Effector memory CD8-positive, alpha-beta T cell (primary cell): Measurements from ENCODE around the gene TAF12.

Experiments used
- ATAC-seq: fragments of 150-1000 bp; cut with Tn5 transposase; replicated peaks from 2 replicates; pipeline ENCODE4 v1.10.0; 2021; ENCODE audit warnings: mild to moderate bottlenecking, moderate library complexity
- DNase-seq, 3 experiments: peaks; one replicate each; pipeline ENCODE4 v3.0.0; 2021
- H3K27ac Mint-ChIP-seq, 2 donors: one replicate each; pipeline ENCODE4 v1.8.0; 2022; ENCODE audit warnings: mild to moderate bottlenecking in 2 of 2, mixed read lengths in 2 of 2, moderate library complexity in 2 of 2
- H3K27me3 Mint-ChIP-seq, 2 donors: one replicate each; pipeline ENCODE4 v1.8.0; 2022; ENCODE audit warnings: mixed read lengths in 2 of 2
- H3K36me3 Mint-ChIP-seq: one replicate; pipeline ENCODE4 v1.8.0; 2022; ENCODE audit warnings: mild to moderate bottlenecking, moderate library complexity, mixed read lengths; ENCODE audit not compliant: insufficient read depth
- H3K4me1 Mint-ChIP-seq, 2 donors: one replicate each; pipeline ENCODE4 v1.8.0; 2022; ENCODE audit warnings: low read depth in 2 of 2, mixed read lengths in 2 of 2
- H3K4me3 Mint-ChIP-seq, 2 donors: one replicate each; pipeline ENCODE4 v1.8.0; 2022; ENCODE audit warnings: mild to moderate bottlenecking in 2 of 2, mixed read lengths in 2 of 2, moderate library complexity in 2 of 2
- H3K9me3 Mint-ChIP-seq, 2 donors: one replicate each; pipeline ENCODE4 v1.8.0; 2022; ENCODE audit warnings: mixed read lengths in 2 of 2

TAF12 gene

DNA sequence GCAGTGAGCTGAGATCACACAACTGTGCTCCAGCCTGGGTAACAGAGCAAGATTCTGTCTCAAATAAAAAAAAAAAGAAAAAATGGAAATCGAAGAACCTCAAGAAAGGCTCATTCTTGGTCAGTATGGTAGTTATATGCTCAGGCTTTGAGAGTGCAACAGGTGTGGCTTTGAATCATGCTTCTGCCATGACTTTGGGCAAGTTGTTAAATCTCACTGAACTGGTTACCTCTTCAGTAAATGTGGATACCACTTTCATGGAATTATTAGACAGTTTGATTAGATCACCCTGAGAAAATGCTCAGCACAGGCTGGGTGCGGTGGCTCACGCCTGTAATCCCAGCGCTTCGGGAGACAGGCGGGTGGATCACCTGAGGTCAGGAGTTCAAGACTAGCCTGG is 77.1 kb downstream of the TAF12 start:
- H3K4me1 Mint-ChIP-seq, result no peaks in the 10 kb centered on the region
- no peak overlapping the region for H3K27ac Mint-ChIP-seq
- H3K36me3 Mint-ChIP-seq, result peaks cover 94% of the 10 kb centered on the region
- ATAC-seq (no peak), DNase-seq (no peak)
- H3K9me3 Mint-ChIP-seq, result no peaks in the 10 kb centered on the region
- H3K4me3 Mint-ChIP-seq, result no peak overlapping the region
- H3K27me3 Mint-ChIP-seq, result no peaks in the 10 kb centered on the region

GRCh38 chr1:28565040-28565439 is 77.8 kb downstream of the TAF12 start:
- H3K27me3 Mint-ChIP-seq, result no peaks in the 10 kb centered on the region
- no peaks in the 10 kb centered on the region for H3K9me3 Mint-ChIP-seq
- DNase-seq (no peak), ATAC-seq (no peak)
- H3K4me1 Mint-ChIP-seq, result no peaks in the 10 kb centered on the region
- peak overlapping the region in 1 of 2 donors; percentile 20 for H3K27ac Mint-ChIP-seq
- H3K36me3 Mint-ChIP-seq, result peaks cover 96% of the 10 kb centered on the region
- H3K4me3 Mint-ChIP-seq, result no peak overlapping the region

GRCh38 chr1:28564310-28564709 is 78.6 kb downstream of the TAF12 start:
- H3K36me3 Mint-ChIP-seq, result peaks cover 96% of the 10 kb centered on the region
- H3K9me3 Mint-ChIP-seq, result no peaks in the 10 kb centered on the region
- no peaks in the 10 kb centered on the region for H3K27me3 Mint-ChIP-seq
- H3K4me3 Mint-ChIP-seq, result no peak overlapping the region
- H3K4me1 Mint-ChIP-seq, result no peaks in the 10 kb centered on the region
- DNase-seq, result no peak
- no peak for ATAC-seq
- no peak overlapping the region for H3K27ac Mint-ChIP-seq

DNA sequence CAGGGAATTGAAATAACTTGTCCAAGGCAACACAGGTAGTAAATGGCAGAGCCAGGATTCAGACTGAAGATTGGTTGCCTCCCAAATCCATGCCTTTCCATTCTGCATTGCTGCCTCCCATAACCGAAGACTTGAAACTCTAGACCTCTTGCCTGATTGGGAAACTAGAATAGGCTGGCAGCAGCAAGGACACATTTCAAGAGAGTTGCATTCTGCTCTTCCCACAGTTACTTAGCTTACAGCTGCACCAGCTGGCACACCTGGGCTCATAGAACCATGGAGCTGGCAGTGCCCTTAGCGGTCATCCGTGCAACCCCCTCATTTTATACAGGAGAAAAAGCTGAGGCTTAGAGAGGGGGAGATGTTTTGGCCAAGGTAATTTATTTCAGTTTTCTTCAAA is 82.0 kb downstream of the TAF12 start:
- Mint-ChIP-seq H3K36me3 (peaks cover 98% of the 10 kb centered on the region), H3K9me3 (no peaks in the 10 kb centered on the region), H3K4me3 (no peak overlapping the region), H3K27ac (no peak overlapping the region), H3K27me3 (no peaks in the 10 kb centered on the region), H3K4me1 (no peaks in the 10 kb centered on the region)
- ATAC-seq (no peak), DNase-seq (no peak)
